OCI-LY1 (cell line): ENCODE measurements around the gene CLEC16A.

Experiments
- H2AFZ ChIP-seq: fragments of 200-600 bp; sonication (generic), shearing (Covaris generic); 2 replicates; pipeline ENCODE4 v1.6.0; 2014; ENCODE audit warnings: antibody characterized with exemption, mild to moderate bottlenecking, low read length
- H3F3A ChIP-seq: fragments of 200-600 bp; sonication (generic), shearing (Covaris generic); 2 replicates; pipeline ENCODE4 v1.6.0; 2014; ENCODE audit warnings: mild to moderate bottlenecking, antibody characterized with exemption, low read length, moderate library complexity; ENCODE audit not compliant: insufficient read depth
- H3K27ac ChIP-seq: fragments of 200-600 bp; sonication (generic); 2 replicates; pipeline ENCODE4 v1.5.1; 2014; ENCODE audit warnings: low read length, mixed run types, mild to moderate bottlenecking, low read depth; ENCODE audit not compliant: poor library complexity, severe bottlenecking
- H3K27me3 ChIP-seq: fragments of 200-600 bp; sonication (generic); 2 replicates; pipeline ENCODE4 v1.6.0; 2014; ENCODE audit warnings: antibody characterized with exemption, mild to moderate bottlenecking, low read length, moderate library complexity; ENCODE audit not compliant: insufficient read depth
- H3K36me3 ChIP-seq: fragments of 200-600 bp; sonication (generic); 2 replicates; pipeline ENCODE4 v1.6.1; 2014; ENCODE audit warnings: mild to moderate bottlenecking, antibody characterized with exemption, low read length, moderate library complexity, mixed read lengths; ENCODE audit not compliant: insufficient read depth
- H3K4me1 ChIP-seq: fragments of 200-600 bp; sonication (generic); 2 replicates; pipeline ENCODE4 v1.5.1; 2014; ENCODE audit warnings: mild to moderate bottlenecking, low read length, moderate library complexity; ENCODE audit not compliant: insufficient read depth, severe bottlenecking
- H3K4me2 ChIP-seq: fragments of 200-600 bp; sonication (generic), shearing (Covaris generic); 2 replicates; pipeline ENCODE4 v1.6.1; 2014; ENCODE audit warnings: low read length
- H3K4me3 ChIP-seq: fragments of 200-600 bp; sonication (generic); 2 replicates; pipeline ENCODE4 v1.5.1; 2014; ENCODE audit warnings: low read length, low read depth, mild to moderate bottlenecking, mixed read lengths; ENCODE audit not compliant: poor library complexity, severe bottlenecking
- H3K79me2 ChIP-seq: fragments of 200-600 bp; shearing (Covaris generic); 2 replicates; pipeline ENCODE4 v1.6.1; 2016; ENCODE audit warnings: mixed run types, low read length, mixed read lengths; ENCODE audit not compliant: insufficient read depth
- H3K9ac ChIP-seq: fragments of 200-600 bp; sonication (generic), shearing (Covaris generic); 2 replicates; pipeline ENCODE4 v1.6.1; 2014; ENCODE audit warnings: mild to moderate bottlenecking, low read length, mixed read lengths
- H3K9me2 ChIP-seq: fragments of 200-600 bp; sonication (generic), shearing (Covaris generic); 2 replicates; pipeline ENCODE4 v1.6.1; 2014; ENCODE audit warnings: low read depth, mild to moderate bottlenecking, low read length, mixed read lengths
- H3K9me3 ChIP-seq: fragments of 200-600 bp; shearing (Covaris generic); 2 replicates; pipeline ENCODE4 v1.6.1; 2014; ENCODE audit warnings: low read length, mixed read lengths
- H4K20me1 ChIP-seq: fragments of 200-600 bp; sonication (generic), shearing (Covaris generic); 2 replicates; pipeline ENCODE4 v1.6.0; 2016; ENCODE audit warnings: mild to moderate bottlenecking, low read length; ENCODE audit not compliant: insufficient read depth
- CTCF ChIP-seq: fragments of 200-600 bp; sonication (generic), shearing (Covaris generic); IDR thresholded peaks from 2 replicates; pipeline ENCODE4 v1.5.1; 2017; ENCODE audit warnings: mild to moderate bottlenecking, antibody characterized with exemption, low read length, moderate library complexity, mixed read lengths
- EZH2 ChIP-seq: fragments of 200-600 bp; sonication (generic), shearing (Covaris generic); IDR thresholded peaks from 2 replicates; pipeline ENCODE4 v1.8.0; 2017; ENCODE audit warnings: borderline replicate concordance, mixed run types, mild to moderate bottlenecking, antibody characterized with exemption, low read length, moderate library complexity, mixed read lengths

Gene CLEC16A

GRCh38 chr16:11180489-11180888 lies 236.1 kb downstream of the CLEC16A start:
- Histone ChIP-seq H3K9me2 (no peaks in the 10 kb centered on the region), H3K4me1 (peaks cover 17% of the 10 kb centered on the region), H3K27me3 (no peaks in the 10 kb centered on the region; the same call in 1 of the 2 replicates), H4K20me1 (no peaks in the 10 kb centered on the region), H3K9ac (no peak overlapping the region), H2AFZ (no peak overlapping the region), H3K27ac (no peak overlapping the region), H3K36me3 (peaks cover 20% of the 10 kb centered on the region), H3K4me3 (no peak overlapping the region), H3F3A (no peaks in the 10 kb centered on the region), H3K79me2 (no peaks in the 10 kb centered on the region), H3K9me3 (no peaks in the 10 kb centered on the region), H3K4me2 (no peak overlapping the region)
- no peak for TF ChIP-seq CTCF

- H3K9me3 ChIP-seq, result no peaks in the 10 kb centered on the region
- H3K36me3 ChIP-seq, result peaks cover 20% of the 10 kb centered on the region
- H3F3A ChIP-seq, result no peaks in the 10 kb centered on the region
- no peak overlapping the region for H3K4me2 ChIP-seq
- H3K9ac ChIP-seq, result no peak overlapping the region
- H3K27me3 ChIP-seq, result no peaks in the 10 kb centered on the region; the same call in 1 of the 2 replicates
- no peak overlapping the region for H3K27ac ChIP-seq
- no peaks in the 10 kb centered on the region for H3K9me2 ChIP-seq
- no peak overlapping the region for H2AFZ ChIP-seq
- peaks cover 14% of the 10 kb centered on the region for H3K4me1 ChIP-seq
- H3K79me2 ChIP-seq, result no peaks in the 10 kb centered on the region
- H4K20me1 ChIP-seq, result no peaks in the 10 kb centered on the region
- no peak overlapping the region for H3K4me3 ChIP-seq
- TF ChIP-seq EZH2, result no peak
These were observed 237.0 kb downstream of the CLEC16A start for GRCh38 chr16:11181242-11181898.

DNA sequence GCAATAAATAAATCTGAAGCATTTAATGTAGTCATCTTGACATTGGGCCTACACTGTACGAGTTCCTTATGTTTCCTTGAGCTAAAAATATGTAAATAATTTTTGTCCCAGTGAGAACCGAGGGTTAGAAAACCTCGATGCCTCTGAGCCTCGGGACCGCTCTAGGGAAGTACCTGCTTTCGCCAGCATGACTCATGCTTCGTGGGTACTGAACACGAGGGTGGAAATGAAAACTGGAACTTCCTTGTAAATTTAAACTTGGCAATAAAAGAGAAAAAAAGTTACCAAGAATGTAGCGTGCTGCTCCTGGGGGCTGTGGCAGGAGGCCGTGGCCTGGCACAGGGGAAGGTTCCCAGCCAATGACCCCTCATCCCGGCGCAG lies 237.5 kb downstream of the CLEC16A start:
- no peak overlapping the region for H3K4me2 ChIP-seq
- no peaks in the 10 kb centered on the region for H3K79me2 ChIP-seq
- H3K27me3 ChIP-seq, result no peaks in the 10 kb centered on the region; the same call in 1 of the 2 replicates
- peaks cover 20% of the 10 kb centered on the region for H3K36me3 ChIP-seq
- H3K9ac ChIP-seq, result no peak overlapping the region
- no peaks in the 10 kb centered on the region for H3K9me2 ChIP-seq
- TF ChIP-seq CTCF (no peak), EZH2 (no peak)
- no peak overlapping the region for H2AFZ ChIP-seq
- no peaks in the 10 kb centered on the region for H3F3A ChIP-seq
- peaks cover 14% of the 10 kb centered on the region for H3K4me1 ChIP-seq
- H3K4me3 ChIP-seq, result no peak overlapping the region
- no peaks in the 10 kb centered on the region for H3K9me3 ChIP-seq
- H4K20me1 ChIP-seq, result no peaks in the 10 kb centered on the region
- no peak overlapping the region for H3K27ac ChIP-seq

- no peak overlapping the region for H3K27ac ChIP-seq
- H3K4me3 ChIP-seq, result no peak overlapping the region
These were observed 238.0 kb downstream of the CLEC16A start for GRCh38 chr16:11182411-11182810.

More at GRCh38 chr16:11182411-11182810, 238.0 kb downstream of the CLEC16A start:
- no peak overlapping the region for H3K4me2 ChIP-seq
- H3K4me1 ChIP-seq, result peaks cover 14% of the 10 kb centered on the region
- no peaks in the 10 kb centered on the region; the same call in 1 of the 2 replicates for H3K27me3 ChIP-seq
- H3F3A ChIP-seq, result no peaks in the 10 kb centered on the region
- H3K9ac ChIP-seq, result no peak overlapping the region
- H3K9me2 ChIP-seq, result no peaks in the 10 kb centered on the region
- no peaks in the 10 kb centered on the region for H3K79me2 ChIP-seq
- peaks cover 20% of the 10 kb centered on the region for H3K36me3 ChIP-seq
- TF ChIP-seq CTCF (no peak), EZH2 (no peak)
- no peaks in the 10 kb centered on the region for H4K20me1 ChIP-seq
- no peak overlapping the region for H2AFZ ChIP-seq
- no peaks in the 10 kb centered on the region for H3K9me3 ChIP-seq
